ENCODE measurements around the gene S100A14.
"Not testable (repeated sequence)": the region's sequence is repeated elsewhere in the genome, so short reads cannot be mapped to it uniquely, and the experiment has no call there.

S100A14 gene

DNA sequence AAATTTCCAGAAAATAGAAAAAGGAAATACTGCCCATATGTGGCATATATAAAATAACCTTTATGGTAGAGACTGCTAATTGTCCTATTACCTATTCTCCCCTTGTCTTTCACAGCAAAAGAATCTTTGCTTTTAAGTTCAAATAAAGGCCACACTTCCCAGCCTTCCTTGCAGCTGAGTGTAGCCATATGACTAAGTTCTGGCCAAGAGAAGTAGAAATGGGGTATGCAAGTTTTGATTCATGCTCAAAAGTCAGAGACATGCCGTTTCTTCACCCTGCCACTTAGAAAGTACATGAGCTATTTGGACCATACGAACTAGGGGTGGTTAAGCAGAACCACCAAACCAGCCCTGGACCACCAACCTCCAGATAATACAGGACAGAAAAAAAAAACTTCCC, 32.1 kb downstream of the S100A14 start:
- no peak for DNase-seq

DNA sequence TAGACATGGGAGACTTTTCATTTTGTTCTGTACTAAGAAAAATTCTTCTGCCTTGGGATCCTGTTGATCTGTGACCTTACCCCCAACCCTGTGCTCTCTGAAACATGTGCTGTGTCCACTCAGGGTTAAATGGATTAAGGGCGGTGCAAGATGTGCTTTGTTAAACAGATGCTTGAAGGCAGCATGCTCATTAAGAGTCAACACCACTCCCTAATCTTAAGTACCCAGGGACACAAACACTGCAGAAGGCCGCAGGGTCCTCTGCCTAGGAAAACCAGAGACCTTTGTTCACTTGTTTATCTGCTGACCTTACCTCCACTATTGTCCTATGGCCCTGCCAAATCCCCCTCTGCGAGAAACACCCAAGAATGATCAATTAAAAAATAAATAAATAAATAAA, 32.6 kb downstream of the S100A14 start:
- DNase-seq: not testable (repeated sequence)

DNA sequence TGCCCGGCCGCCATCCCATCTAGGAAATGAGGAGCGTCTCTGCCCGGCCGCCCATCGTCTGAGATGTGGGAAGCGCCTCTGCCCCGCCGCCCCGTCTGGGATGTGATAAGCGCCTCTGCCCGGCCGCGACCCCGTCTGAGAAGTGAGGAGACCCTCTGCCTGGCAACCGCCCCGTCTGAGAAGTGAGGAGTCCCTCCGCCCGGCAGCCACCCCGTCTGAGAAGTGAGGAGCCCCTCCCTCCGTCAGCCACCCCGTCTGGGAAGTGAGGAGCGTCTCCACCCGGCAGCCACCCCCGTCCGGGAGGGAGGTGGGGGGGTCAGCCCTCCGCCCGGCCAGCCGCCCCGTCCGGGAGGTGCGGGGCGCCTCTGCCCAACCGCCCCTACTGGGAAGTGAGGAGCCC, 33.3 kb downstream of the S100A14 start:
- not testable (repeated sequence) for DNase-seq

- DNase-seq: no peak
Measured at GRCh38 chr1:153578936-153579335, 37.2 kb downstream of the S100A14 start.

- no peak for DNase-seq
Measured at GRCh38 chr1:153578490-153578889, 37.6 kb downstream of the S100A14 start.

DNA sequence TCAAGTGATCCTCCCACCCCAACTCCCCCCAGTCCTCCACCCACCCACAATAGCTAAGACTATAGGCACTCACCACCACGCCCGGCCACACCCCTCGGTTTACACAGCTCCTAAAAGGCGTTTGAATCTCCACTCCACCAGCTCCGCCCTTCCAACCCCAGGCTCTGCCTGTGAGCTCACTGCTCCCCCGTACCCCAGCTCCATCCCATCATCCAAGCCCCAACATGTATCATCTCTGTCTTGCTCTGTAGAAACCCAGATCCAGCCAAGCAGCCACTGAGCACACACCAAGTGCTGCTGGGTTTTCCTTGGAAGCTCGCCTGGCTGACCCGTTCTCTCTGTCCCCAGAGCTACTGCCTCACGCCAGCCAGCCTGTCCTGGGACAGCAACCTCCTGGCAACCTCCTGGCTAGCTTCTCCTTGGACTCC, 38.5 kb downstream of the S100A14 start:
- DNase-seq: no peak

GRCh38 chr1:153577138-153577537, 39.0 kb downstream of the S100A14 start:
- no peak for DNase-seq

- not testable (repeated sequence) for DNase-seq
Measured at GRCh38 chr1:153575497-153575896, 40.6 kb downstream of the S100A14 start.

GRCh38 chr1:153575081-153575491, 41.0 kb downstream of the S100A14 start:
- not testable (repeated sequence) for DNase-seq

- DNase-seq: no peak
Measured at GRCh38 chr1:153573351-153573750, 42.8 kb downstream of the S100A14 start.

- DNase-seq: peak; percentile 38
Measured at GRCh38 chr1:153572569-153573015, 43.5 kb downstream of the S100A14 start.

DNA sequence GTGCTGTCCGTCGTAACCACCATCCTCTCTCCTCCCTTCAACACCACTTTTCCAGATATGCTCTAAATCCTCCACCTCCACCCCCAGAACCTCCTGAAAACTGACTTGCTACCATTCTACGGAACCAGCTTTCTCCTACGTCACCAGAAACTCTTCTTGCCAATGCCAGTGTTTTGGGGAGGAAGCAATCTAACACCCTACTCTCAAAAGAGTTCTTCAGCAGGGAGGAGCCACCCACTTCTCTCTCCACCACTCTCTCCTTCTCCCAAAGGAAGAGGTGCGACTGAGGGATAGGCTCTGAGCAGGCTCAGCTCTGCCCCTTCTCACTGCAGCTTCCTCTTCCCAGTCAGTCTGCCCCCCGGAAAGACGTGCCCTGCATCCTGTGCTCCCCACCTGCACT, 44.4 kb downstream of the S100A14 start:
- DNase-seq: no peak

GRCh38 chr1:153570874-153571273, 45.3 kb downstream of the S100A14 start:
- DNase-seq: no peak

DNA sequence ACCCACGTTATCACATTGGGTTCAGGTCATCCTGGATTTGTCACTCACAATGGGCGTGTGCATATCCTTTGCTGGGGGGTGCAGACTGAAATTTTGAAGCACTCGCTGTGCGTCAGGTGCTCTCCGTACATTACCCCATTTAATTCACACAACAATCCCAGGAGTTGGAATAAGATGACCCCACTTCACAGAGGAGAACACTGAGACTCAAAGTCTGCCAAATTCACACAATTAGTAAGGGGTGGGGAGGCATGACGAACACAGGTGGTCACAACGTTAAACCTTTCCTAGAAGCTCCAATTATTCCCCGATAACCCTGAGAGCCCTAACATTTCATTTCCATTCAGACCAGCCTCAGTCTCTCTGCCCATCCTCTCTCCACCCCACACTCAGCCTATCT, 46.7 kb downstream of the S100A14 start:
- DNase-seq: no peak

- DNase-seq: peak; percentile 83
Measured at GRCh38 chr1:153568367-153569099, 47.6 kb downstream of the S100A14 start.

DNA sequence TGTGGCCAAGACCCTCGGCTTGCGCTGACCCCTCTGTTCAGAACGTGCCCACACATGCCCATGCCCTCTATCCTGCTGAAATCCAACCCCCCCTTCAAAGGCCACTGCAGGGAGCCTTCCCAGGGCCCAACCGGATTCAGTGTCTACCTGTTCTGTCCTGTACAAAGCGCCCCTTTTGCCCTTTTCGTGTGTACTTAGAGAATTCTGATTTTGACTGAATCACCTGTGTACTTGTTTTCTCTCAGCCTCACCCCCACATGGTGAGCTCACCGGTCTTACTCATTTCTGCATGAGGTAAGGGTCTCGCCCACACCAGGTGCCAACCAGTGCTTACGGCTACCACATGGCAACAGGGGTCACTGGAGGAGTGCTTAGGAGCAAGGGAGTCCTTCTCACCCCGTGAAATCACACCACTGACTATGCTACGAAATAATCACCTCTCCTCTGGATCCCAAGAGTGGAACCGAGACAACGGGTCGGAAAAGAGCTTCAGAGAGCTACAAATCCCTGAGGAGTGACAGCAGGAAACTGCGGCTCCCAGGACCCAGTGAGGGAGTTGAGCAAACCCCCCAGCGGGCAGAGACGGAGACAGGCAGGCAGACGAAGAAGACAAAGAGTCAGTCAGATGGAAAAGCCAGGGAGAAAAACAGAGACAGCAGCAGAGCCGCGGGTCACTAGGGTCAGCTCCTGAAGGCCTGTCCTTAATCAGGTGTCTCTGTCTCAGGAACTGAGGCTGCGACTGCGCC, 48.3 kb downstream of the S100A14 start:
- DNase-seq: peak; percentile 28

DNA sequence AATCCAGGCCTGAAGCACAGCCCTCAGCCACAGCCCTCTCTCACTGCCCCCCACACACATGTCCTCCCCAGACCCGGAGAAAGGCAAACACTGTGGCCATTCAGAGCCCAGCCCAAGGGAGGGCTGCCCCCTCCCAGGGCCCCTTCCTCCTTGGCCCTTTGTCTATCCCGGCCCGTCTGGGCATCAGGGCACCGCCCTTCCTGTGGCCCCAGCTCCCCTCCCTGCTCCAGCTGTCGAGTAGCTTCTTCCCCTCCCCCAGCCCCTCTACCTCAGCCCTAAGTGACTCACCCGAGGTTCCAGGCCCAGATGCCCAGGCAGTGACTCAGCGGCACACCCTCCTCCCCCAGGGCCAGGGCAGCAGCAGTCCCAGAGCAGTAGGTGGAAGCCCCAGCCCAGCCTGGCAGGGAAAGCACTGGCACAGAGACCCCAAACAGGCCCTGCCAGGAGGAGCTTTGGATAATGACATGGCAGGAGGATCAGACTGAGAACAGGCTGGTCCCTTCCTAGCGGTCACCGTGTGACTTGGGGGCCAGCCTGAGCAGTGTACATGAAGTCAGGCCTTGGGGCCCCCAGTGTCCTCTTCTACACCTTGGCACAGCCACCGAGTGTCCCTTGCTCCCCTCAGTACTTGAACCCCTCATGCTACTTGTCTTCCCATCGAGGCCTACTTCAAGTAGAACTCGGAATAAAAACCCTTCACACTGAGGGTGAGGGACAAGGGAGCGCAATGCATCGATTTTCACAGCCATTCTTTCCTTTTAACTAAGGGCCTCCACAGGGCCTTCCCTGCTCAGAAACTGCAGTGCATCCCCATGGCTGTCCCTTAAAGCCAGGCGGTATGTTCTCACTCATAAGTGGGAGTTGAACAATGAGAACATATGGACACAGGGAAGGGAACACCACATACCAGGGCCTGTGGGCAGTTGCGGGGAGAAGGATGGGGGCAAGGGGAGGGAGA, 49.4 kb downstream of the S100A14 start:
- DNase-seq: peak; percentile 80

GRCh38 chr1:153565529-153566374, 50.4 kb downstream of the S100A14 start, which contains the start of gene S100A2:
S100A2 (minus strand) TSS chr1:153565844; CDS start chr1:153563877, 1,967 bp downstream.
- peak; percentile 51 for DNase-seq

Data from stimulated activated CD4-positive, alpha-beta T cell treated with anti-CD3 and anti-CD28 coated beads, Interleukin-12 subunit alpha, Interleukin-12 subunit beta, amount 100 ng/mL, for 4 hours (primary cell).